CD4-positive, alpha-beta T cell treated with Interleukin-6 at 100 ng/mL for 8 hours (primary cell): ENCODE results near the gene PLK1.

Experiments
- DNase-seq: peaks from one replicate; pipeline ENCODE4 v3.0.0-alpha.2; 2020; ENCODE audit warnings: mixed read lengths, low spot score

The PLK1 gene

DNA sequence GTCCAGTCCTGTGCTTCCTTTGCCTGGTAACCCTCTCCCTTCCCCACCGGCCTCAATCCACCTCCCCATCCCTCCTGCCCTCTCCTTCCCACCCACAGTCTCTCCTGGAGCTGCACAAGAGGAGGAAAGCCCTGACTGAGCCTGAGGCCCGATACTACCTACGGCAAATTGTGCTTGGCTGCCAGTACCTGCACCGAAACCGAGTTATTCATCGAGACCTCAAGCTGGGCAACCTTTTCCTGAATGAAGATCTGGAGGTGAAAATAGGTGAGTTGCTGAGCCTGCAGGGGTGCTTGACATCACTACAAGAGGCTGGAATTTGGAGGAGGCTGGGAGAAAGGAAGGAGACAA, 1.3 kb downstream of the PLK1 start:
- no peak for DNase-seq

GRCh38 chr16:23682181-23682580, 3.5 kb downstream of the PLK1 start:
- DNase-seq: no peak

DNA sequence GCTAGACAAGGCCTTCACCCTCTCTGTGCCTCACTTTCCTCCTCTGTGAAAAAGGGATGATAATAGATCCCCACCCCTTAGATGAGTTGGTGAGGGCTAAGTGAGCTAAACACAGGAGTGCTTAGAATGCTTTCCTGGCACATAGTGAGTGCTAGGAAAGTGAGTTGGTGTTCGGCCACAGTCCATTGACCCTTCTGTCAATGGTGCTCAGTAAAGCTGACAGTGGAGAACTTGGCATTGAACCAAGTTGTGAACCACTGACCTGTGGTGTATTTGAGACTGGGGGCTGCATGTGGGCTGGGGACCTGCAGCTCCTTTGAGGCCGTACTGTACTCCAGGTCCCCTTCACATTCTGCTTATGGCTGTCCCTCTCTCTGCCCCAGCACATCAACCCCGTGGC, 4.8 kb downstream of the PLK1 start:
- no peak for DNase-seq

DNA sequence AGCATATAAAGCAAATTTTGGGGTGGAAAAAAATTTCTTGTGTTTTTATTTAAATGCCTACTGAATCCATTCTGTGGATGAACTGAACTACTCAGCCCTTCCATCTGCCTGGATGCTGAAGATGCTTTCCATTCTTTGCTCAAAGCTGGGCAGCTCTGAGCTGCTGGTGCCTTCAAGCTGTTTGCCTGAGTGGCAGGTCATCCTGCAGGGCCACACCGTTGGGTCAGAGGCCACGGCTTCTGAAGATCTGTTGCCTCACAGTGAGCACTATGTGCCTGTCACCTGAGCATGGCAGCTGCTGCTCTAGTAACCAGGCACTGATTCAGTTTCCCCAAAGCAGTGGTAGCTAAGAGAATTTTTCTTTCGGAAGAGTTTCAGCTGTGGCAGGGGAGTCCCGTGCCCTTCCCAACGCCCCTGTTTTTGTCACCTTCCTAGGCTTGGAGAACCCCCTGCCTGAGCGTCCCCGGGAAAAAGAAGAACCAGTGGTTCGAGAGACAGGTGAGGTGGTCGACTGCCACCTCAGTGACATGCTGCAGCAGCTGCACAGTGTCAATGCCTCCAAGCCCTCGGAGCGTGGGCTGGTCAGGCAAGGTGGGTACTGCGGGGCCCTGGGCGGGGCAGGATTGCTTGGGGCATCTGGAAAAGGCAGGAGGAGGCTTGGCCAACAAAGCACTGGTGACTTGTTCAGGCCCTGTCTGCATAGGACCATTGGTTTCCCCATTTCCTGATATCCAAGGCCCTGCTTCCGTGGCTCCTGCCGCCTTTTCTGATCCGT, 8.5 kb downstream of the PLK1 start:
- no peak for DNase-seq

DNA sequence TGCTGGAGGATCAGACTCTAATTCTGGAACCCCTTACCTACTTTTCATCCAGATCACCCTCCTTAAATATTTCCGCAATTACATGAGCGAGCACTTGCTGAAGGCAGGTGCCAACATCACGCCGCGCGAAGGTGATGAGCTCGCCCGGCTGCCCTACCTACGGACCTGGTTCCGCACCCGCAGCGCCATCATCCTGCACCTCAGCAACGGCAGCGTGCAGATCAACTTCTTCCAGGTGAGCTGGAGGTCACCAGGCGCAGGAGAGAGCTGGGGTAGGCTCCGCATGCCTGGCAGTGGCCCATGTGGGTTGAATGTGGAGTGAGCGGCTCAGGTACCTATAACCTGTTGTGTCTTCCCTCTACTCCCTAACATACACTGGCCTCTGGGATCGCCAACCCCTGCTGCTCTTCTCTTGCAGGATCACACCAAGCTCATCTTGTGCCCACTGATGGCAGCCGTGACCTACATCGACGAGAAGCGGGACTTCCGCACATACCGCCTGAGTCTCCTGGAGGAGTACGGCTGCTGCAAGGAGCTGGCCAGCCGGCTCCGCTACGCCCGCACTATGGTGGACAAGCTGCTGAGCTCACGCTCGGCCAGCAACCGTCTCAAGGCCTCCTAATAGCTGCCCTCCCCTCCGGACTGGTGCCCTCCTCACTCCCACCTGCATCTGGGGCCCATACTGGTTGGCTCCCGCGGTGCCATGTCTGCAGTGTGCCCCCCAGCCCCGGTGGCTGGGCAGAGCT, 10.9 kb downstream of the PLK1 start:
- no peak for DNase-seq

- no peak for DNase-seq
Observed at GRCh38 chr16:23690771-23691482, 12.2 kb downstream of the PLK1 start.

DNA sequence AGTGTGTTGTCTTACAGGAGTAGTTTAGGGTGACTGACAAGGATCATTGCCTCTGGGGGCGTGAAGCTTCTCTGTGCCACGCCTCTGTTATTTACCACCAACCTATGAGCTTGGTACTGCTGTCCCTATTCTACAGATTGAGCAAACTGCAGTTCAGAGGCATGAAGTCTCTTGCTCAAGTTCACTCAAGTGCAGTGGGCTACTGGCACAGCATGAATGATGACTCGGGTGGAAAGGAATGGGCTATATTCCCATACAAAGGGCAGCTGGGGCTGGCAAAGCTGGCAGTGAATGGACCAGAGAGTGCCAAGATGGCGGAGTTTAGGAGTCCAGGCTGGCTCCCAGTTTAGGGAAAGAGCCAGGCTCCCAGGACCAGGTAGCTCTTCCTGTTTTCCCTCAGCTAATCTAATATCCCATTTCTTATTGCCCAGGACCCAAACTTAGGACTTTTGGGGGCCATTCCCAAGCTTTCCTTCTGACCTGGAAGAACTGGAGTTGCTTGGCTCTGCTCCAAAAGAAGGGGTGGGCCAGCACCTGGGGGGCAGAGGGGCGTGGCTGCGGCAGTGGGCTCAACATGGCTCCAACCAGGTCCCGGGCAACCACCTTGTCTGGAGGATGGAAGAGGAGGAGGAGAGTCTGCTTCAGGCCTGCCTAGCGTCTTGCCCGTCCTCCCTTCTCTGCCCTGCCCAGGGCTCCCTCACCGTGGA, 12.9 kb downstream of the PLK1 start:
- DNase-seq: no peak

- DNase-seq: no peak
Observed at GRCh38 chr16:23692190-23692837, 13.6 kb downstream of the PLK1 start.

GRCh38 chr16:23694265-23694643, 15.6 kb downstream of the PLK1 start:
- DNase-seq: no peak

GRCh38 chr16:23694644-23695373, 16.1 kb downstream of the PLK1 start:
- DNase-seq: no peak

- no peak for DNase-seq
Observed at GRCh38 chr16:23695756-23696155, 17.1 kb downstream of the PLK1 start.

DNA sequence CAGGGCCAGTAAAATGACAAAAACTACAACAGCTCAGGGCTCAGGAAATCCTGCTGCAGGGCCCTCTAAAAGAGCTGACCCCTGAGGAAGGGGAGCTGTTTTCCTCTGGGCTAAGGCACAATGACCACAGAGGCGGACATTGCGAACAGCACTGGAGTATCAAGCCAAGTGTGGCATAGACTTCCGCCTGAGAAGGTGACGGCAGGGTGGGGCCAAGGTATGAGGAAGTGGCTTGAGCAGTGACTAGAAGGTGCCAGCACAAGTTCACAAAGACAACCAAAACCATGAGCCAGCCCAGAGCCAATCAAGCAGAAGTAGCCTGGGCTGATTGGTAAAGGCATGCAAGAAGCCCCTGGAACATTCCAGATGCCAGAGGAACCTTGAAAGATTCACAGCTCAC, 20.4 kb downstream of the PLK1 start:
- DNase-seq: no peak

DNA sequence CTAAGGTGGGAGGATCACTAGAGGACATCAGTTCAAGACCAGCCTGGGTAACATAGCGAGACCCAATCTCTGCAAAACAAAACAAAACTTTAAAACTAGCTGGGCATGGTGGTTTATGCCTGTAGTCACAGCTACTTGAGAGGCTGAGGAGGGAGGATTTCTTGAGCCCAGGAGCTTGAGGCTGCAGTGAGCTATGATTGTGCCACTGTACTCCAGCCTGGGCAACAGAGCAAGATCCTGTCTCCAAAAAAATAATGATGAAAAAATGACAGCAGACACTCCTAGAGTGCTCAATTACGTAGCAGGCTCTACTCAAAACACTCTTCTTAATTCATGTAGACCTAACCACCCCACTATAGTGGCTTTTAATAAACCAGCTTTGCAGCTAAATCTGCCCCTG, 21.4 kb downstream of the PLK1 start:
- DNase-seq: no peak

- no peak for DNase-seq
Observed at GRCh38 chr16:23700509-23700908, 21.8 kb downstream of the PLK1 start.

DNA sequence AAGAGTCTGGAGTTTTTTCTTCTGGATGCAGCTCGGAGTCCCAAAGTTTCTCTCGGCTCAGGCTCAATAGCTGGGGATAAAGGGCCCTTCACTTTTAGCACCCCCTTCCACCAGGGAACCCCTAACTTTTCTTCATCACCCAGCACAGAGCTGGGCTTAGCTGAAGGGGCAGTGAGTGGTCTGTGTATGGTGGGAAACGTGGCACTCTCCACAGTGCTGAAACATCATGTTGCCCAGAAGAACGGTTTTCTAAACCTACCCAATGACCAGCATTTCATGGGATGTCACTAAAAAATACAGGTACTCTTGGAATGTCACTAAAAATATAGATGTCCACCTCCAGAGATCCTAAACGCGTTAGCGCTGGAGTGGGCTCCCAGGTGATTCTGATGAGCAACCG, 22.4 kb downstream of the PLK1 start:
- DNase-seq: no peak

GRCh38 chr16:23702951-23703350, 24.3 kb downstream of the PLK1 start:
- DNase-seq: no peak

- DNase-seq: no peak
Observed at GRCh38 chr16:23704772-23705516, 26.3 kb downstream of the PLK1 start.

DNA sequence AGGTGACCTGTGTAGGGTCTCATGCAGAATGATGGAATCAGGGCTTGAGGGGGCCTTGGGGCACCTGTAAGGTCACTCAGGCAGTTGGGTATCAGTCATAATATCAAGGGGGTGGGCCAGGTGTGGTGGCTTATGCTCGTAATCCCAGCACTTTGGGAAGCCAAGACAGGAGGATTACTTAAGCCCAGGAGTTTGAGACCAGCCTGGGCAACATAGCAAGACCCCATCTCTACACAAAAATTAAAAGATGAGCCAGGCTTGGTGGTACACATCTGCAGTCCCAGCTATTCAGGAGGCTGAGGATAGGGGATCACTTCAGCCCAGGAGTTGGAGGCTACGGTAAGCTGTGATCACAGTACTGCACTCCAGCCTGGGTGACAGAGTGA, 26.8 kb downstream of the PLK1 start:
- DNase-seq: no peak

DNA sequence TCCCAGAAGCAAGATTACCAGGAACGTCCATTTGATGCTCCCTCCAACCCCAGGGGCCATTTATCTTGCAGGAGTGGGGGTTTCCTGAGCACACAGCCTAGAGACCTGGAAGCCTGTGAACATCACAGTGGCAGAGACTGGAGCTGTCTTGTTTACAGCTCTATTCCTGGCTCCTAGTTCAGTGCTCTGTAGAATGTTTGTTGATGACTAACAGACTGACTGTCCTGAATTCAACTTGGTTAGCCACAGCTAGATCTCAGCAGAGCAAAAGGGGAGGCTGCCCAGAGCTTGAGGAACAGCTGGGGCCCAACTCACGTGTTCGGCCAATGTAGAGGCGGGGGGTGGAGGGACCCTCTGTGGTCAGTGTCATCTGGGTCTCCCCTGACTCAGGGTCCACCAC, 27.8 kb downstream of the PLK1 start:
- no peak for DNase-seq

- no peak for DNase-seq
Observed at GRCh38 chr16:23709536-23709935, 30.8 kb downstream of the PLK1 start.

- DNase-seq: no peak
Observed at GRCh38 chr16:23710008-23710407, 31.3 kb downstream of the PLK1 start.
